Right forelimb (tissue), 1 donor: ENCODE measurements around the gene ACER3.

Source experiments
- DNase-seq: peaks from one replicate; pipeline ENCODE4 v3.0.0-alpha.2; 2018

Gene ACER3

DNA sequence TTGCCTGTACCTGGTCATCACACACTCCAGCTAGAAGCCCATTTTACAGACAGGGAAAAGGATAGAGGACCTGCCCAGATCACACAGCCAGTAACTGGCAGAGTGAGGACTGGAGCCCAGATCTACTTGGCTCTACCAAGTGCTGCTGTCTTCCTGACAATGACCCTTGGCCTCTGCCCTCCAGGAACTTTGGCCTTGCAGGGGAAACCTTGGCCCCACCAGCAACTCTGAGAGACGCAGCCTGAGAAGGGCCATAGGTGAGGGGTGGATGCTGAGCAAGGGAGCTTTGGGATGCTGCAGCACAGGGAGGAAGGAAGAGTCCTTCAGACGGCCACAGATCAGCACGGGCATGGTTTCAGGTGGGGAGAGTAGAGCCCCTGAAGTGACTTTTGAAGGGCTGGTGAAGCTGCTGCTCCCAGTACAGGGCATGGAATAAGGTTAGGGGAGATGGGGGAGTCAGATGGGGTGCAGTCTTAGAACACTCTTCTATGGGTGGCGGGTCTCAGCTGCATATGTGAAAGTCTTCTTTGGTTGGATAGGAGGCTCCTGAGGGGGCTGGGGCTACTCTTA is 204.0 kb downstream of the ACER3 start:
- peak; percentile 27 for DNase-seq

DNA sequence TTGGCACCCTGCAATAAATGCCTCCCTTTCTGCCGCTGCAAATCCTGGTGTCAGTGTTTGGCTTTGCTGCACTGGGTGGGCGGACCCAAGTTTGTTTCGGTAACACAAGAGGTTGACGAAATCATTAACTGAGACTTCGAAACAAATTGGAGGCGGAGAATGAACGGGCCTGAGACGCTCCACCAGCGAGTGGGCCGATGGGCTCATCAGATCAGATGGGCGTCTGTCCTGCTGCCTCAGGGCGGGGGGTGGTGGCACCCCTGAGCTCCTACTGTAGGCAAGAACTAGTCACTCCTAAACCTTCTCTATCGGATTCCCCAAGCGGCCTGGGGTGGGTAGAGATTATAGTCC is 205.1 kb downstream of the ACER3 start:
- no peak for DNase-seq

DNA sequence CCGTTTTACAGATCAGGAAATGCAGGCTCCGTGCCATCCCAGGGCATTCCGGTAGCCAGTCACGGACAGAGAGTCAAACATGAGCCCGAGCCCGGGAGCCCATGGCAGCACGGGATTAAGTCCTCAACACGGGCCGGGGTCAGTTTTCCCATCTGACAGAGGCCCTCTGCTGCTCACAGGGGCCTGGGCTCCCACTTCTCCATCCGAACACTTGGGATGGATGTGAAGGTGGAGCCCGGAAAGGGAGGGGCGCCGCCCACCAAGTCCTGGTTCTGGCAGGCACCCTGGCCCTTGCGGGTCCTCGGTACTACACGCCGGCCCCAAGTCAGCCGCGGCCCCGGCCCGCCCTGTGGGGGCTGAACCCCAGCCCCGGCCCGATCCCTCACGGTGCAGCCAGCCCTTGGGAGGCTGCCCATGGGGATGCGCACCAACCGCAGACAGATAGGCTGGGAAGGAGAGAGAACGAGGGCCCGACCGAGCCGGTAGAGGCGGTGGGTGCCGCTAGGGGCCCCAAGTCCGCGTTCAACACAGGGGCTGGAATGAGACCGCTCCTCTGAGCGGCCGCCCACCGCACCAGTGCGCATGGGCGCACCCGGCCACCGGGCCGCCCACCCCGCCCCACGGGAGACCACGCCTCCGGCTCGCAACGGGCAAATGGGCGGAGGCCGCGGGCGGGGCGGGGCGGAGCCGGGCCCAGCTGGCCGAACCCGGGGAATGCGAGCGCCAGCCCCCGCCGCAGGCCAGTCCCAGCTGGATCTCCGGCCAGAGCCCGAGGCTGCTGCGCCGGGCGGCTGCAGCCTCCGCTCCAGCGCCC is 205.7 kb downstream of the ACER3 start, which contains the start of gene CAPN5:
CAPN5 (plus strand) TSS at position 743 of the 814 bp plus-strand sequence. CDS start 17,916 bp downstream, outside the sequence.
- peak; percentile 95 for DNase-seq

DNA sequence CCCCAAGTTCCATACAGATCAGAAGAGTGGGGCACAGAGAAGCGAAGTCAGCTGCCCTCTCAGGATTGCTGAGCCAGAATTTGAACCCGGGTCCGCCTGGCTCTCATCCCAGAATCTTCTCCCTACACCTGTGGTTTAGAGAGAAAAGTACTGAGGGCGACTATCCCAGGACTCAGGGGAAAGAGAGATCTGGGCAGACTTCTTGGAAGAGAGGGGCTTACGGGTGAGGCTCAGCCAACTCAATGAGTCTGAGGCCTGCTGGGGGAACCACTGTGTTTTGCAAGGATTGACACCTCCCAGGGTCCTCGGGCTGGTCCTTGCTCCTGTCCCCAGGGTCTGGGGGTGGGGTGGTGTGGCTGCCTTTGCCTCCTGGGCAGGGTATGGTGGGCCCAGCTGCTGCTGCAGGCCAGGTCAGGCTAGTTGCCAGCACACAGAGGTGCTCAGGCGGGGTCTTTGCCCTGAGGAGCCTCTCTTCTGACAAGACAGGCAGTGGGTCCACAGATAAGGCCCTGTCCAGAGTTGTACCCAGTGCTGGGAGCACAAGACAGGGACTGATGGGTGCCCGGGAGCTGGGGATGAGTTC is 207.2 kb downstream of the ACER3 start:
- DNase-seq = no peak

DNA sequence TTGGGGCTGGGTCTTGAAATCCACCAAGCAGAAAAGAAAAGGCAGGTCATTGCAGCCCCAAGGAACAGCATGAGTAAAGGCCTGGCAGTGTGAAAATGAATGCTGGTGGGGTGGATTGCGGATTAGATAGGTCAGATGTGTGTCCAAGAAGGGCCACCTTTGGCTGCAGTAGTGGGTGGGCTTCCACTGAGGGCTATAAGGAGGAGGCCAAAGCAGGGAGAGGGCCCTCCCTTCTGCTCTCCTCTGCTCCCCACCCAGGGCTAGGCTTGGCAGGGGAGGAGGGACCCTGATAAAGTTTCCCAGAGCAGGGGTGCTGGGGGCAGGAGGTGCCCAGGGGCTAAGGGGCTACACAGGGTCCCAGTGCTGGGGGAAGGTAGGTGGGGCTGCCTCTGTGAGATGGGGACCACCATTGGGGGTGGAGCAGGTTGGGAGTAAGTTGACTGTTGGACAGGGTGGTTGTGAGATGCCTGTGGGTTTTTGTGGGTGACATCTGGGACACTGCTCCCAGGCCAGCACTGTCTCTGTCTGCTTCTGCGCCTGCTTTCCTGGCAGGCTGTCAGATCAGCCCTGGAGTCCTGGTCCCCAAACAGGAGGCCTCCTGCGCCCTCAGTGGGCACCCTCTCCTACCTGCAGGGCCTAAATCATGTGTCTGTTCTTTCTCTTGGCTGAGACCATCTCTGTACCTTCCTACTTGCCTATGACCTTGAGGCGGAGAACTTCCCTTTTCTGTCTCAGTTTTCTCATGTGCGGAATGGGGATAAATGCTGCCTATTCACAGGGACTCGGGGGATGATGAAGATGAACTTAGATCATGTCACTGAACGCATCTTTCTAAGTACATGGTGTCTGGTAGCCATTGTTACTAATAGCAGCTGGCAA is 208.0 kb downstream of the ACER3 start:
- DNase-seq = no peak

DNA sequence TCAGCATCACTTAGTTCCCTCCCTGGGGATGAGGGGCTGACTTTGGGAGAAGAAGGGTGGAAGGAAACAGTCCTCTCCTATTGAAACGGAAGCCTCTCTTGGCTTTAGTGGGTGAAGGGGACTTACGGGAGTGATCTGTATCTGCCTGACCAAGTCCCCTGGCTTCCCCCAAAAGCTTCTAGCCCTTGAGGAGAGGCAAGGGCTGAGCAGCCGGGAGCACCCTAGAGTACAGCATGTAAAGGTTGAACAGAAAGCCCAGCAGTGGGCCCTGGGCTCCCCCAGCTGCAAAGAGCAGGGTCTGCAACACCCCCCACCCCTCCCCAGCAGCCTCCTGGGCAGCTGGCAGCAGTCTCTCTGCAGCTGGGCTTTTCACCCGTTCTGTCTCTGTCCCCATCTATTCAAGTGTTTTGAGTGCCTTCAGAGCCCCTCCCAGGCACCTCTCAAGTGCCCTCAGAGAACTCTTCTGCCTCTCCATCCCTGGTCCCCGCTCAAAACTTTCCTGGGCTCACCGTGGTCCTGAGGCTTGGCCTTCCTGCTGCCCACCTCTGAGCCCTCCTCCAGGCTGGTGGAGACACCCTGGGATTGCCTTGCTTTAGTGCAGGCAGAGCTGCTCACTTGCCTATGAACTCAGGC is 208.7 kb downstream of the ACER3 start:
- DNase-seq = peak; percentile 38

DNA sequence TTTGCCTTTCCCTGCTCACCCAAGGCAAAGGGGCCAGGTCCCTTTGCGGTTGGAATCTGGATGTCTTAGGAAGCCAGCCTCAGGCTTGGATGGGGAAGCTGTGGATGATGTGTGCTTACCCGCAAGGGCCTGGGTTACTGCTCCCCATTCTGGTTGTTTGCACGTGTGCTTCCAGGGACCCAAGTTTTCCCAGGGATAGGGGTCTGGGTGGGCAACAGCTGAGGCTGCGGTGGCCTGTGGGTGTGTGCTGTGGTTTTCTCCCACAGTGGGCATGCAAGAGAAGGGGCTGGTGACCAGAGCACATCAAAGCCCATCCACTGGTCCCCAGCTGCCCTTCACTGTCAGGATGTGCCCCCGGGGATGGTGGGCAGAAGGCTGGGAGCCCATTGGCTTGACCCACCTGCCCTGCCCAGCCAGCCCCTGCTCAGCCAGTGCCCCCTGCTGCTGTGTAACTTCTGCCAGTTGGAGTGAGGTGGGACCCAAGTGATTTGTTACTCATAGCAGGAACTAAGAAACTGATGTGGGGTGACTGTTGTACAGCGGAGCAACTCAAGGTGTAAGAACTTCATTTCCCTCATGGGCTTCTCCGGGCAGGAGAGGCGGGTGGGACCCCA is 209.4 kb downstream of the ACER3 start:
- DNase-seq = peak; percentile 20

DNA sequence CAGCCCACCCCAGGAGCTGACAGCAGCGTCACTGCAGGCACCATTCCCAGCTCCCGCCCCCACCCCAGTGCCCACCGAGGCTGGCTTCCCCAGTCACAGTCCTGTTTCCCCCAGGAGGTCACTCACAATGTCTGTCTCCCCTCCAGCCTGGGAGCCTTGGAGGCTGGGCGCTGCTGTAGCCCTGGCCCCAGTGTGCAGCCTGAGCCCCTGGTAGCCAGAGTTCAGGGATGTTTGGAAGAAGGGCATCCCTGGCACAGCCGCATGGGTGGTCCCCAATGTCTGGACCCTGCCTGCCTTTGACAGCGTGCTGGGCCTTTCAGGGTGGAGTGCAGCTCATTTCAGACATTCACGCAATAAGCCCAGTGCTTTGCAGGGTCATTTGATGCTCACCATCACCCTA is 210.4 kb downstream of the ACER3 start:
- DNase-seq = no peak

DNA sequence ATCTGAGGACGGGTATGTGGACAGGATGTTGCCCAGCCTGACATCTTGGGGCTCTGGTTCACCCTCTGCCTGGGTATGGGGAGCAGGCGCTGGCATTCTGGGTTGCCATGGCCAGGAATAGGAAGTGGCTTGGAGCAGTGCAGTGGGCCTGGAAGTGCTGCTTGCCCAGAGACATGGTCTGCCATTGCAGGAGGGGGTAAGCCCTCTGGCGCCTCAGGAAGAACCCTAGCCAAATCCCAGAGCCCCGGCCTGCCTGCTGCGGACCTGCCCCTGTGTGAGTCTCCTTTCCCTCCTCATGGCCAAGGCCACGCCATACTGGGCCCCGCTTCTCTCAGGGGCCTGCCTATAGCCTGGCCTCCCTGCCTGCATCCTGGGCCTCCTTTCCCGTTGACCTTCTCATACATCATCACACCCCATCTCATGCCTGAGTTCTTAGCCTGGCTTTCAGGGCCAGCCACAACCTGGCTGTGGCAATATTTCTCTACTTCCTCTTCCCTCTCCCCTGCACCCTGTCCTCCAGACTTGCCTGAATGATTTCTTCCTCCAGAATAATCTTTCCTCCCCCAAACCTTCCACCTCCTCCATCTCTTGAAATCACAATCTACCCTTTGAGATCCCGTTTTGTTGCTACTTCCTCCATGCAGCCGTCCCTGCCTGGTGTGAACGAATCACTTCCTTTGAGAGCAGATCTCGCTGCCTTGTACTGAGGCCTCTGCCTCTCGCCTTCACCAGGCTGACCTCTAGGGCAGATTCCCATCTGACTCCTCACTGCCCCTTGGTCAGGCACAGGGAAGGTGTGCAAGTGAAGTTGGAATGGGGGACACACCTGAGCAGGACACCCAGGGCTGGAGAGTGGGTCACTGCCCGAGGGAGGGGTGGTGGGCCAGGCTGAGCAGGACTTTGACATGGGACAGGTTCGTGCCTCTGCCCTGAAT is 211.2 kb downstream of the ACER3 start:
- peak; percentile 20 for DNase-seq

DNA sequence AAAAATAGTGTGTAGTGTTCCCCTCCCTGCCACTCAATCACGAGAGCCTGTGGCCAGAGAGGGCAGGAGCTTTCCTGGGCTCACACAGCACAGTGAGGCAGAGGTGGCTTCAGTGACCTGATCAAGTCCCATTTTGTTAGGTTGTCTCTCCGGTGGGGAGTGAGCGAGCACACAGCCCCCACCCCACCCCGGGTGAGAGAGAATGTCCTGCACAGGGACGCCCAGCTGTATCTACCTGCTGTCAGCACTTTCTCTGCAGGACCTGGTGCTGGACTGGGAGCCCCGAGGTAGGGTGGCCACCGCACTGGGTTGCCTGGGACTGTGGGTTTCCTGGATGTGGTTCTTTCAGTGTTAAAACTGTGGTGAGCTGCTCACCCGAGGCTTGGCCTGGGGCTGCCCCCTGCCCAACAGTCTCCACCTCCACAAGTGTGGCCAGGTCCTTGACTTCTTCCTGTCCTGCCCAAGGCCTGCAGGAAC is 212.2 kb downstream of the ACER3 start:
- peak; percentile 38 for DNase-seq

DNA sequence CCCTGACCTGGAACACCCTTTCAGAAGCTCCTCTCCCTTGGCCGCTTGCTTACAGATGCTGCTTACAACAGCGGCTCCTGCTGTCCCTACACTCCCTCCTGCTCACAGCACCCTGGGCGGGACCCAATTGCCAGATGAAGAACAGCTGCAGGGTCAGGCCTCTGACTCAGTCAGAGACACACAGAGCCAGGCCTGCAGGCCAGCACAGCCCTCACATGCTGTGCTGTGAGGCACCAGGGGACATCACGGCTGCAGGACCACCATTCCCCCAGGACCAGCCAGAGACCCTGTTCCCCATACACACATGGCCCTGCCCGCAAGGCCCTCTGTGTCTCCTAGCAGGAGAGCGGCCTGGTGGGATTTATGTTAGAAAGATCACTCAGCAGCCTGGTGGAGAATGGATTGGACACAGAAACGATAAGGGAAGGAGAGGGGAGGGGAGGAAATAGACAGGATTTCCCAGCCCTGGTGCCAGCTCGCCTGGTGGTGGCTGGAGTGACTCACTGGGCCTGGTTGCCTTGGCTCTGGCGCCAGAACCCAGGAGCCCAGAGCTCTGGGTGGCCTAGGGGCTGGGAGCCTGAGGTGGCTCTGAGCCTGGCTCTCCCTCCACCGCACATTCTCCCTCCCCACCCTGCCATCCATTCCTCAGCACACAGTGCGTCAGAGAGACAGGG is 212.7 kb downstream of the ACER3 start:
- peak; percentile 86 for DNase-seq

DNA sequence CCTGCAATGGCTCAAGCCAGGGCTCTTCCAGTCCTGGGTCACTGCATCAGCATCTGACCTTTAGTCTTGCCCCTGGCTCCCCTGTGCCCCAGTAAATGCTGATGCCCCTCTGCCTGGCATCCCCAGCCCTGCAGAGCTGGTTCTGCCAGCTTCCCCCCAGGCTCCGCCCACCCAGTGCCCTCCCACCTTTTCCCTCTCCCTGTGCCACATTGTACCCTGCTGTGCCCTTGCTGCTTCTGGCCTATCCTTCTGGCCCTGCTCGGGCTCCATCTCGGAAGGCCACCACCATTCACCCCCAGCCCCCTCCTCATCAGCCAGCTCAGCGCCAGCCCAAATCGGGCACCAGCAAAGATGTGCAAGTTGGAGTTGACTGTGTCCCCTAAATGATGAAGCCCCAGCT is 213.5 kb downstream of the ACER3 start:
- DNase-seq = no peak

DNA sequence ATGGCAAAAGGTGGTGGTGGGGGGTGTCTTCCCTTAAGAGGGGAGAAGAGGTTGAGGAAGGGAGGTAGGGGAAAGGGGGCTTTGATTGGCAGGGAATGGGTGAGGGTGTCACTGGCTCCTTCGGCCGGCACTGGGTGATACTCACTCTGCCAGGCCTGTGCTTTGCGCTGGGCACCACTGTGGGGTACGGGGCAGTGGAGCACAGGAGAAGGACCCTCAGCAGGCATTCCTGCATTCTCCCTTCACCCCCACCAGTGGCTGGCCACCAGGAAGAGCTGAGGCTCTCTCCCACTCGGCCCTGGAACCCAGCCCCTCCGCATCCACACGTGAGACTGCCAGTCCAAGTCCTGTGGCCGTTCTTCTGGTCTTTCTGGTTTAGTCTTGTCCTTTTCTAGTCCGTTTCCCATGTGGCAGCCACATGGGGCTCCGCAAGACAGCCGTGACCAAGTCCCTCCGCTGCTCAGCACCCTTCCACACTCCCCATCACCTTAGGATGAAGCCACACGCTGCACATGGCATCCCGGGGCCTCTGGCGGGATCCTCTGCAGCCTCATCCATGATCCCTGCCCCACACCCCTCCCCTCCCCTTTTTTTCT is 214.0 kb downstream of the ACER3 start:
- peak; percentile 30 for DNase-seq

DNA sequence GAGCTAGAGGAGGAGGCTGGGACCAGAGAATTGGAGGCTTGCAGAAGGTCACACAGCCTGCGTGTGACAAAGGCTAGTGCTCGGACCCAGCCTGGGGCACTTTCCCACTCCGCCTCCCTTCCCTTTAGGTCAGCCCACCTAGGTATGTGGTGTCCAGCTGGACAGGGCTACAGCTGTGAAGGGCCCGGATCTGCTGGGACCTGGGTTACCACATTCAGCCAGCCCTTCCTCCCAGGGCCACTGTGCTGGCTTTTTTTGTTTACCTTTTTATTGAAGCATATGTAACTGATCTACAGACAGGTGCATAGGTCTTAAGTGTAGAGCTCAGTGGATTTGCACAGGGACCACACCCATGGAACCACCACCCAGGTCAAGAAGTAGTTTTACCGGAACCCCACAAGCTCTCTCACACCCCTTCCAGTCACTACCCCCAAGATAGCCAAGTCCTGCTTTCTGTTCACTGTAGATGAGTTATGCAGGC is 214.7 kb downstream of the ACER3 start:
- DNase-seq = peak; percentile 35
